Stimulated activated naive CD8-positive, alpha-beta T cell treated with anti-CD3 and anti-CD28 coated beads, Interleukin-15, Interleukin-2, amounts not matched to agents 100 ng/mL and 50 ng/mL, for 24 hours (primary cell): ENCODE data around the gene DBI.
A peak's percentile ranks its signal among the peaks of the same experiment; 100 is the strongest.
"Not testable (repeated sequence)": the region's sequence is repeated elsewhere in the genome, so short reads cannot be mapped to it uniquely, and the experiment has no call there.

Source experiments
- H3K27ac Mint-ChIP-seq: one replicate; pipeline ENCODE4 v1.8.0; 2021; ENCODE audit warnings: mild to moderate bottlenecking, mixed read lengths
- H3K27me3 Mint-ChIP-seq: one replicate; pipeline ENCODE4 v1.8.0; 2021; ENCODE audit warnings: mixed read lengths
- H3K36me3 Mint-ChIP-seq: one replicate; pipeline ENCODE4 v1.8.0; 2021; ENCODE audit warnings: low read depth, mixed read lengths
- H3K4me1 Mint-ChIP-seq: one replicate; pipeline ENCODE4 v1.8.0; 2021; ENCODE audit warnings: low read depth, mixed read lengths
- H3K4me3 Mint-ChIP-seq: one replicate; pipeline ENCODE4 v1.8.0; 2021; ENCODE audit warnings: mild to moderate bottlenecking, mixed read lengths
- H3K9me3 Mint-ChIP-seq: one replicate; pipeline ENCODE4 v1.8.0; 2021; ENCODE audit warnings: mixed read lengths

The DBI gene

DNA sequence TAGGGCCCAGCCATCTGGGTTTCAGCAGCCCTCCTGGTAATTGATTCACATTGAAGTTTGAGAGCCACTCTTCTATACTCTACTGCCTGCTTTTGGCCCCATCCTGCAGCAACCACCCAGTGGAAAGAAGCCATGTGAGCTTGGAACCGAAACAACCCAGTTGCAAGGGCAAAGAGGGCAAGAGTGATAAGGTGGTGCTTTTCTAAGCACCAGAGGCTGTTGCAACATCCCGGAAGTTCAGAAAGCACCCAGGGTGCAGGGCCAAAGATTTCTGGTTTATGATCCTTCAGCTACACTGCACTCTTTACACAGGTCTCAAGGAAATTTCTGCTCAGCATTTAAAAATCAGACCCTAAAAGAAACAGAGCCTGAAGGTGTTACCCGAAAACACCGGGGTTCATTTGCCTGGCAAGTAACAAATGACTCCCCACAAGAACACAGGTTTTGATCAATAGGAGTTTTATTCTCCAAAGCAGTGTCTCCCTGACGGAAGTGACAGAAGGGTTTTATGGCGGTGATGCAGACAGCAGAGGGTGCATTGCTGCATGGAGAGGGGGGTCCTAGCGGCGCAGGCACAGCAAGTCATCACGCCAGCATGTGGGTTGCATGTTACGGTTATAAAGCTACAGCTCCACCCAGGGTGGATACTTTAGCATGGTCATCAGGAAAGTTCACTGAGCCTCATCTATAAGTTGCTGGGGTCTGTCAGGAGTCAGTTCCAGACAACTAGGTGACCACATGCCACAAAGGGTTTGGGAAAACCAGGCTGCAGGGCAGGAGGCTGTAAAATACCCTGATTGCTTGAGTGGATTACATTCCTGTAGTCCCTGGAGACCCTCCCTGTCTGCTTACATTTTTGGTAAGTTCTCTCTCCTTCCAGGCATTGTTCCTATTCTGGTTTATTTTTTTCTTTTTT lies 36.1 kb downstream of the DBI start:
- H3K4me3 Mint-ChIP-seq = no peak overlapping the region
- no peaks in the 10 kb centered on the region for H3K36me3 Mint-ChIP-seq
- no peaks in the 10 kb centered on the region for H3K9me3 Mint-ChIP-seq
- peaks cover 3% of the 10 kb centered on the region for H3K27me3 Mint-ChIP-seq
- no peak overlapping the region for H3K27ac Mint-ChIP-seq
- no peaks in the 10 kb centered on the region for H3K4me1 Mint-ChIP-seq

DNA sequence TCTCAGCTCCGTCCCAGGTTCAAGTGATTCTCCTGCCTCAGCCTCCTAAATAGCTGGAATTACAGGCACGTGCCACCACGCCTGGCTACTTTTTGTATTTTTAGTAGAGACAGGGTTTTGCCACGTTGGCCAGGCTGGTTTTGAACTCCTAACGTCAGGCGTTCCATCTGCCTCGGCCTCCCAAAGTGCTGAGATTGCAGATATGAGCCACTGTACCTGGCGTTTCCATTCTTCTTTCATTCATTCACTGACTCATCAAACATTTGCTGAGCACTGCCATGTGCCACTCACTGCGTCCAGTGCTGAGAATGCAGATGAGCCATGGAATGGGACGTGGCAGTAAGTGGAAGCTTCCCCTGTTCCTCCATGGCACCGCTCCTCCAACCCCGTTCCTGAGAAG lies 36.8 kb downstream of the DBI start:
- not testable (repeated sequence) for H3K36me3 Mint-ChIP-seq, H3K27me3 Mint-ChIP-seq, H3K4me1 Mint-ChIP-seq, H3K27ac Mint-ChIP-seq, H3K4me3 Mint-ChIP-seq, H3K9me3 Mint-ChIP-seq

DNA sequence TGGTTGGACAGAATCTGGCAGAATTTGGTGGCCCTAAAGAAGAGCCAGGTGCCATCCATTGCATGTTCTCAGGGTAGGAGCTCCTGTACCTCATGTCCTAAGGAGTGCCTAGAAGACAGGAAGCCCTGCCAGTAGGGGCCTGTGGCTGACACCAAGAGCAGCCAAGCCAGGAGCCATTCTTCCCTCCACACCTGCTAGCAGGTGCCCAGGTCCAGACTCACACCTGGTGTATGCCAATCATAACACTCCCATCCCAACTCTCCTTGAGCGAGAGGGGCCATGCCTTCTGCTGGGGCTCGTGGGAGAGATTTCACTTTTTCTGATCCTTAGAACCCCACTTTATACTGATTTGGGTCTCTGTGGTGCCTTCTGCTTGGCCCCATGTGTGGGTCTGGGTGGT lies 38.4 kb downstream of the DBI start:
- Mint-ChIP-seq H3K36me3 (no peaks in the 10 kb centered on the region), H3K4me1 (no peaks in the 10 kb centered on the region), H3K27me3 (peaks cover 3% of the 10 kb centered on the region), H3K27ac (no peak overlapping the region), H3K4me3 (no peak overlapping the region), H3K9me3 (no peaks in the 10 kb centered on the region)

DNA sequence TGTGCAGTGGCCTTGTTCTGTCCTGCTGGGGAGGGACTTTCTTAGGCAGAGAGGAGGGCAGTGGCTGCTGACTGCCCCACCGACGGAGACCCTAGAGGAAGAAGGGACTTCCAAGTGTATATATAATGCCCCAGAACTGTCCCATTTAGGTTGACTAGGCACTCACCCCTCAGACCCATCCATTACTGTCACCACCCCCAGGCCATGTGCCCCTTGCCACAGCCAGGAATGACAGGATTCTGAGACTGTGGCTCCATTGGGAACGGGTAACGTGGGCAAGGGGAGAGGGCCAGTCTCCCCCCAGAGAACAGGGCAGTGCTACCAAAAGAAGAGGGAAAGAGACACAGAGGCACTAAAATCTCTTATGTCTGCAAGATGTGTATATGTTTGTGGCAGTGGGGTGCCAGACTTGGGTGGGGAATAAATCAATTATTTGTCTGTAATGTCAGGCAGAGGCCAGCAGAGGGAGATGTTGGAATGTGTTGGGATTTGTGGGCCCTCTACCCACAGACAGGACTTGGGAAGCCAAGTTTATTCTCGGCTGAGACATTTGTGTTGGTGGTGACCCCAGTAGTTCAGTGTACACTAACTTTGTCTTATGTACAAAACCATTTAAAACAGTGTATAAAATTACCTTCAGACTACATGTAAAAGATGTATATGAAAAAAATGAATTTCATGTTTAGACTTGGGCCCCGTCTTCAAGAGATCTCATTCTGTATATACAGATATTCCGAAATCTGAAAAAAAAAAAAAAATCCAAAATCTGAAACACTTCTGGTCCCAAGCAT lies 40.8 kb downstream of the DBI start:
- Mint-ChIP-seq H3K4me3 (no peak overlapping the region), H3K27me3 (peaks cover 10% of the 10 kb centered on the region), H3K36me3 (no peaks in the 10 kb centered on the region), H3K9me3 (no peaks in the 10 kb centered on the region), H3K4me1 (no peaks in the 10 kb centered on the region), H3K27ac (no peak overlapping the region)

DNA sequence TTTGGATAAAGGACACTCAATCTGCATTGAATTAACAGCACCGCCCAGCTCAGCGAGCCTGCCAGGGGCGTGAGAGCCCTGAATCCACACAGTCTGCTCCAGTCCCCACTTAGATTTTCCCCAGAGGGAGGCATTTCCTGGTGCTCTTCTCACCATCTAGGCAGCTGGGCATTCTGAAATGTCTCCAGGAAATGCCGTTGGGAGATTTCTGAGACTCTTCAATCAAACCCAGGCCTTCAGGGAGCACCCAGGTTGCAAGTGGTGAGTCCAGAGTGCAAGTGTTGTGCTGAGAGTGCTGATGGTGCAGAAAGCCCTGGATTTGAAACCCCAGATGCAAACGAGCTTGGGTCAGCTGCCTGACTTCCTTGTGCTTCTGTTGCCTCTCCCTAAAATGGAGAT lies 41.4 kb downstream of the DBI start:
- no peak overlapping the region for H3K4me3 Mint-ChIP-seq
- no peaks in the 10 kb centered on the region for H3K36me3 Mint-ChIP-seq
- H3K4me1 Mint-ChIP-seq = no peaks in the 10 kb centered on the region
- H3K9me3 Mint-ChIP-seq = no peaks in the 10 kb centered on the region
- H3K27me3 Mint-ChIP-seq = peaks cover 10% of the 10 kb centered on the region
- H3K27ac Mint-ChIP-seq = no peak overlapping the region

DNA sequence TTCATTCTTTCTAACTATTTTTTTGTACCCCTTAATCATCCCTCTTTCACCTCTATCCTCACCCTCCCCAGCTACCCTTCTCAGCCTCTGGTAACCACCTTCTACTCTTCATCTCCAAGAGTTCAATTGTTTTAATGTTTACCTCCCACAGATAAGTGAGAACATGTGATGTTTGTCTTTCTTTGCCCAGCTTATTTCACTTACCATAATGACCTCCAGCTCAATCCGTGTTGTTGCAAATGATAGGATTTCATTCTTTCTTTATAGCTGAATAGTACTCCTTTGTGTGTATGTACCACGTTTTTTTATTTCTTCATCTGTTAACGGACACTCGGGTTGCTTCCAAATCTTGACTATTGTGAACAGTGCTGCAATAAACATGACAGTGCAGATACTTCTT lies 42.7 kb downstream of the DBI start:
- no peaks in the 10 kb centered on the region for H3K9me3 Mint-ChIP-seq
- H3K4me1 Mint-ChIP-seq = peaks cover 2% of the 10 kb centered on the region
- H3K27ac Mint-ChIP-seq = no peak overlapping the region
- peaks cover 10% of the 10 kb centered on the region for H3K27me3 Mint-ChIP-seq
- H3K36me3 Mint-ChIP-seq = no peaks in the 10 kb centered on the region
- no peak overlapping the region for H3K4me3 Mint-ChIP-seq

DNA sequence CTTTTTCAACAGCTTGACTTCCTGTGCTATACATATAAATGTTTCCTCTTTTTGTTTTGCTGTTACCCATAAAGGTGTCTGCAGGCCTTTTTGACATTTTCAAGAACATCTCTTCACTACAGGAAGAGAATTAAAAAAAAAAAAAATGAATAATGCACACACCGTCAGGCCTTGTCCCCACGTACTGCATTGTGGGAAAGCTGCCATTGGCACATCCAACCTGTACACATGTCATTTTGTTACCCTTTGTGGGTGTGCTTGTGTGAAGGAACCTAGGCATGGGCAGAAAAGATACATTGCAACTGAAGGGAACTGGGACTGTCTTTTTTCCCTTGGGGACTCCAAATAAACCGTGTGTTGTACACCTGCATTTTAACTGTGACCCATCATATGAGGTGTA lies 48.1 kb downstream of the DBI start:
- no peaks in the 10 kb centered on the region for H3K9me3 Mint-ChIP-seq
- no peak overlapping the region for H3K4me3 Mint-ChIP-seq
- peaks cover 10% of the 10 kb centered on the region for H3K27me3 Mint-ChIP-seq
- no peaks in the 10 kb centered on the region for H3K36me3 Mint-ChIP-seq
- H3K27ac Mint-ChIP-seq = no peak overlapping the region
- peaks cover 15% of the 10 kb centered on the region for H3K4me1 Mint-ChIP-seq

DNA sequence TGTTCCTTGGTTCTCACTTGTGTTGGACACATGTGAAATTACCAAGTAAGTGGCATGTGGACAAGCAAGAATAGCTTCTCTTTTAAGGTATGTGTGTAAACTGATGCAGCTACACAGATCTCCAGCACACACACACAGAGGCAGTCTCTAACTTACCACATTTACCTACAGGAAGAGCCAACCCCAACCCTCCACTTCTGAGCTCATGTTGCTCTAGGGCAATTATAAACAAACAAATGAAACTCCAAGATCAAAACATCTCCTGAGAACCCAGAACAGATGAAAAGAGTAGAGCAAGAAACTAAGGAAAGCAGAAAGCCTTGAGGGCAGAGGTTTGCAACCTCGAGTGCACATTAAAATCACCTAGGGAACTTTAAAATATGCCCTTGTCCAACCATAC lies 48.9 kb downstream of the DBI start:
- Mint-ChIP-seq H3K36me3 (no peaks in the 10 kb centered on the region), H3K27me3 (peaks cover 12% of the 10 kb centered on the region), H3K27ac (peak overlapping the region; percentile 26), H3K9me3 (no peaks in the 10 kb centered on the region), H3K4me1 (peaks cover 15% of the 10 kb centered on the region), H3K4me3 (no peak overlapping the region)

DNA sequence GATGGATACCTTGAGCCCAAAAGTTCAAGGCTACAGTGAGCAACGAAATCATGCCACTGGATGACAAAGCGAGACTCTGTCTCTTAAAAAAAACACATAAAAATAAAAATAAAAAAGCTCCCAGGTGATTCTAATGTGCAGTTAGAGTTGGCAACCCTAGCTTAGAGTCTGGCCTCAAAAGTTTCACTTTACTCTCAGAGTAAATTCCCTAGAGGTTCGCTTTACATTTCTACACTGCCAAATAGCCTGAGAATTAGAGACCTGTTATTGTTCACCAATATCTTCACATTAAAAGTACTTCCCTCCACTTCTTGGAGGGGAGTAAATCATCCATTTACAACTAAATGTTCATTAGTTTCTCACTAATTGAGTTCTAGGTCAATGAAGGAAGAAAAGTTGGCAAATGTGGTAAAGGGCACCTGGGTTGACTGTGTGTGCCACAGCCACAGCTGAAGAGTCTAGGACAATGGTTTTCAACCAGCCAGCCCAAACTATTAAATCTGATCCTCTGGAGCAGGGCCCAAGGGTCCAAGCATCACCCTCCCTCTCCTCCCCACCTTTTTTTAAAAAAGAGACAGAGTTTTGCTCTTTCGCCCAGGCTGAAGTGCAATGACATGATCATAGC lies 49.6 kb downstream of the DBI start:
- Mint-ChIP-seq H3K36me3 (no peaks in the 10 kb centered on the region), H3K4me3 (no peak overlapping the region), H3K27ac (no peak overlapping the region), H3K4me1 (peaks cover 15% of the 10 kb centered on the region), H3K27me3 (peaks cover 10% of the 10 kb centered on the region), H3K9me3 (no peaks in the 10 kb centered on the region)

DNA sequence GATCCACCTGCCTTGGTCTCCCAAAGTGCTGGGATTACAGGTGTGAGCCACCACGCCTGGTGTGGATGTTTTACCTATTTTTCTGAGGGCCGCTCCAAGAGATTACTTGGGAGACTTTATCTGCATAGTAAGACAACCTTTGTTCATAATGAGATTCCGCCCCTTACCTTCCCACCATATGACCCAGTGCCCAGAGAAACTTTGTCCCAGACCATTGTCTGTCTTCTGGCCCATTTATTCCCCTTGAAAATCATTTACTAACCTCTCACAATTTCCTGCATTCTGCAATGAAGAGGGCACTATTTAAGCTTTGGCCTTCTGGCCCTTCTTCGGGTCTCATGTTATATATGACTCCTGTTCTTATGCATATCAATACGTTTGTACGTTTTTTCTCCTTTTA lies 51.1 kb downstream of the DBI start:
- H3K4me3 Mint-ChIP-seq = no peak overlapping the region
- H3K4me1 Mint-ChIP-seq = peaks cover 15% of the 10 kb centered on the region
- no peak overlapping the region for H3K27ac Mint-ChIP-seq
- H3K27me3 Mint-ChIP-seq = peaks cover 11% of the 10 kb centered on the region
- no peaks in the 10 kb centered on the region for H3K9me3 Mint-ChIP-seq
- no peaks in the 10 kb centered on the region for H3K36me3 Mint-ChIP-seq

DNA sequence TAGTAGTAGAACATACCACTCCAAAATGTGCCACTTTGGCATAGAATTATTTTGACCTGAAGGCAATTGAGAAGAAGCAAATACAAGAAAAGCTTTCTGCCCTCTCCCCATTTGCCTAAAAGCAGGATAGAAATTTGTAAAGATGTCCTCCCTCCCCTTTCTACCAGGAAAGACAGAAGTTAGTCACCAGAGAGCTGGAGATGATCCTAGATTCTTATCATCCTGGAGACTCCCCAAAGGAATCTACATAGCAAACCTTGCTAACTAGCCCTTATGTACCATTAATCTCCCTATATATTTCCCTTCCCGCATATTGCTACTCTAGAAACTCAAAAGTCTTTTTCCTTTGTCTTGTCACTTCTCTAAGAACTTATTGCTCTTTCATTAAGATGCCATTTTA lies 52.3 kb downstream of the DBI start:
- no peaks in the 10 kb centered on the region for H3K36me3 Mint-ChIP-seq
- peaks cover 15% of the 10 kb centered on the region for H3K27me3 Mint-ChIP-seq

DNA sequence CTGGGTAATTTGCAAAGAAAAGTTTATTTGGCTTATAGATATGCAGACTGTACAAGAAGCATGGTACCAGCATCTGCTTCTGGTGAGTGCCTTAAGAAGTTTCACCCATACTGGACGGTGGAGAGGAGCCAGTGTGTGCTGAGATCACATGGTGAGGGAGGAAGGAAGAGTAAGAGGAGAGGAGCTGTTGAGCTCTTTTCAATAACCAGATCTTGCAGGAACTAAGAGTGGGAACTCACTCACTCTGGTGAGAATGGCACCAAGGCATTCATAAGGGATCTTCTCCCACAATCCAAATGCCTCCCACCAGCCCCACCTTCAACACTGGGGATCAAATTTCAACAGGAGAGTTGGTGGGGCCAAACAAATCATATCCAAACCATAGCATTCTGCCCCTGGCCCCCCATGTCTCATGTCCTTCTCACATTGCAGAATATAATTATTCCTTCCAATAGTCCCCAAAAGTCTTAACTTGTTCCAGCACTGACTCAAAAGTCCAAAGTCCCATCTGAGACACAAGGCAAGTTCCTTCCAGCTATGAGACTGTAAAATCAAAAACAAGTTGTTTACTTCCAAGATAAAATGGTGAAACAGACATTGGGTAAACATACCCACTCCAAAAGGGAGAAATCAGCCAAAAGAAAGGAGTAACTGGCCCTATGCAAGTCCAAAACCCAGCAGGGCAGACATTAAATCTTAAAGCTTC lies 53.2 kb downstream of the DBI start:
- peaks cover 9% of the 10 kb centered on the region for H3K4me1 Mint-ChIP-seq
- H3K27me3 Mint-ChIP-seq = peaks cover 17% of the 10 kb centered on the region
- no peaks in the 10 kb centered on the region for H3K36me3 Mint-ChIP-seq
- no peak overlapping the region for H3K27ac Mint-ChIP-seq
- no peaks in the 10 kb centered on the region for H3K9me3 Mint-ChIP-seq
- no peak overlapping the region for H3K4me3 Mint-ChIP-seq

More for the DNA sequence above, 52.3 kb downstream of the DBI start:
- H3K4me1 Mint-ChIP-seq = peaks cover 15% of the 10 kb centered on the region
- H3K4me3 Mint-ChIP-seq = no peak overlapping the region
- no peak overlapping the region for H3K27ac Mint-ChIP-seq
- H3K9me3 Mint-ChIP-seq = no peaks in the 10 kb centered on the region

DNA sequence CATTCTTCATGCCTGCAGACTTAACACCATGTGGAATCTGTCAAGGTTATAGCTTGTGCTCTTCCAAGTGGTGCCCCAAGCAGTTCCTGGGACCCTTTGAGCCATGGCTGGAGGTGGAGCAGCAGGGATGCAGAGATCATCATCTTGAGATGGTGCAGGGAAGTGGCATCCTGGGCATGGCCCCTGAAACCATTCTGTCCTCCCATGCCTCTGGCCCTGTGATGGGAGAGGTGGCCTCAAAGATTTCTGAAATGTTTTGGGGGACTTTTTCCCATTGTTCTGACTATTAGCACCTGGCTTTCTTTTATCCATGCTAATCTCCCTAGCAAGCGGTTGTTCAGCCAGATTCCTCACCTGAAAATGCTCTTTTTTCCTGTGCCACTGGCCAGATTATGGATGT lies 54.5 kb downstream of the DBI start:
- Mint-ChIP-seq H3K4me3 (no peak overlapping the region), H3K4me1 (no peaks in the 10 kb centered on the region), H3K27ac (no peak overlapping the region), H3K36me3 (no peaks in the 10 kb centered on the region), H3K27me3 (peaks cover 24% of the 10 kb centered on the region), H3K9me3 (no peaks in the 10 kb centered on the region)

DNA sequence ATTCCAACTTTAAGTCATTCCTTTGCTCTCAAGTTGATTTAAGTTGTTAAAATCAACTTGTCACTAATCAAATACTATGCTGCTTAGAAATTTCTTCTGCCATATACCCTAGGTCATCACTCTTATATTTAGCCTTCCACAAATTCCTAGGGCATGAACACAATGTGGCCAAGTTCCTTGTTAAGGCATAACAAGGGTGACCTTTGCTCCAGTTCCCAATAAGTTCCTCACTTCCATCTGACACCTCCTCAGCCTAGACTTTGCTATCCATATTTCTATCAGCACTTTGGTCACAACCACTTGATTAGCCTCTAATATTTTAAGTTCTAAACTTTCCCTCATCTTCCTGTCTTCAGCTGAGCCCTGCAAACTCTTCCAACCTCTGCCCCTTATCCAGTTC lies 55.0 kb downstream of the DBI start:
- Mint-ChIP-seq H3K27ac (no peak overlapping the region), H3K4me1 (no peaks in the 10 kb centered on the region), H3K4me3 (no peak overlapping the region), H3K9me3 (no peaks in the 10 kb centered on the region), H3K36me3 (no peaks in the 10 kb centered on the region), H3K27me3 (peaks cover 29% of the 10 kb centered on the region)
